ENCODE measurements around the gene ARL3. TPM values are rescaled to one million over a fixed set of nuclear protein-coding genes. Genes with fewer than 3 reads are reported as not detected.

ARL3 gene
- total RNA-seq, 1 donor from 2014 or later = 18.2 TPM

- H3K9me3 ChIP-seq (ENCODE audit: insufficient read depth, low read depth, low read length) = no peaks in the 10 kb centered on the region
- FAIRE-seq (no peak), DNase-seq (ENCODE audit: low read depth) (no peak)
Observed at GRCh38 chr10:102646610-102647442, 67.4 kb downstream of the ARL3 start.

GRCh38 chr10:102645741-102646609 lies 68.2 kb downstream of the ARL3 start:
- H3K27me3 Mint-ChIP-seq (ENCODE audit: low read depth, unreplicated experiment) = no peaks in the 10 kb centered on the region
- H3K4me1 Mint-ChIP-seq (ENCODE audit: low read depth, unreplicated experiment) = peaks cover 31% of the 10 kb centered on the region
- H3K9me3 Mint-ChIP-seq (ENCODE audit: unreplicated experiment) = no peaks in the 10 kb centered on the region
- no peaks in the 10 kb centered on the region for H3K36me3 ChIP-seq (ENCODE audit: insufficient read depth, low read length)
- FAIRE-seq (peak; percentile 13), DNase-seq (ENCODE audit: low read depth) (peak; percentile 94)
- H3K27ac Mint-ChIP-seq (ENCODE audit: unreplicated experiment) = peak overlapping the region; percentile 95
- H3K4me3 ChIP-seq (ENCODE audit: insufficient read depth, low read depth, low read length) = peak overlapping the region; percentile 86
- H3K27ac ChIP-seq (ENCODE audit: low read depth, low read length) = peak overlapping the region; percentile 93
- H3K79me2 ChIP-seq (ENCODE audit: insufficient read depth, low read length) = peaks cover 71% of the 10 kb centered on the region
- peak overlapping the region; percentile 93 for H3K4me2 ChIP-seq (ENCODE audit: low read length)
- no peaks in the 10 kb centered on the region for H3K9me3 ChIP-seq (ENCODE audit: insufficient read depth, low read depth, low read length)
- H2AFZ ChIP-seq (ENCODE audit: low read depth, low read length) = peak overlapping the region; percentile 19
- H3K9ac ChIP-seq (ENCODE audit: low read length) = peak overlapping the region; percentile 90
- peaks cover 4% of the 10 kb centered on the region for H3K36me3 Mint-ChIP-seq (ENCODE audit: low read depth, unreplicated experiment)
- H3K4me1 ChIP-seq (ENCODE audit: insufficient read depth, low read length) = peaks cover 45% of the 10 kb centered on the region
- TF ChIP-seq, protein P1, sequence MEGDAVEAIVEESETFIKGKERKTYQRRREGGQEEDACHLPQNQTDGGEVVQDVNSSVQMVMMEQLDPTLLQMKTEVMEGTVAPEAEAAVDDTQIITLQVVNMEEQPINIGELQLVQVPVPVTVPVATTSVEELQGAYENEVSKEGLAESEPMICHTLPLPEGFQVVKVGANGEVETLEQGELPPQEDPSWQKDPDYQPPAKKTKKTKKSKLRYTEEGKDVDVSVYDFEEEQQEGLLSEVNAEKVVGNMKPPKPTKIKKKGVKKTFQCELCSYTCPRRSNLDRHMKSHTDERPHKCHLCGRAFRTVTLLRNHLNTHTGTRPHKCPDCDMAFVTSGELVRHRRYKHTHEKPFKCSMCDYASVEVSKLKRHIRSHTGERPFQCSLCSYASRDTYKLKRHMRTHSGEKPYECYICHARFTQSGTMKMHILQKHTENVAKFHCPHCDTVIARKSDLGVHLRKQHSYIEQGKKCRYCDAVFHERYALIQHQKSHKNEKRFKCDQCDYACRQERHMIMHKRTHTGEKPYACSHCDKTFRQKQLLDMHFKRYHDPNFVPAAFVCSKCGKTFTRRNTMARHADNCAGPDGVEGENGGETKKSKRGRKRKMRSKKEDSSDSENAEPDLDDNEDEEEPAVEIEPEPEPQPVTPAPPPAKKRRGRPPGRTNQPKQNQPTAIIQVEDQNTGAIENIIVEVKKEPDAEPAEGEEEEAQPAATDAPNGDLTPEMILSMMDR (IDR thresholded peaks at IDR 0.05; ENCODE audit: insufficient read depth, low read depth, low read length) = no peak
- no peak for TF ChIP-seq EZH2 (IDR thresholded peaks at IDR 0.05; ENCODE audit: insufficient read depth, low read length)
- H4K20me1 ChIP-seq (ENCODE audit: insufficient read depth, low read length) = peaks cover 66% of the 10 kb centered on the region
- H3K27me3 ChIP-seq (ENCODE audit: insufficient read depth, low read length) = no peaks in the 10 kb centered on the region
- H3K4me3 Mint-ChIP-seq (ENCODE audit: unreplicated experiment) = peak overlapping the region; percentile 92

More at GRCh38 chr10:102646610-102647442, 67.4 kb downstream of the ARL3 start:
- Mint-ChIP-seq H3K27ac (ENCODE audit: unreplicated experiment) (peak overlapping the region; percentile 95), H3K9me3 (ENCODE audit: unreplicated experiment) (no peaks in the 10 kb centered on the region), H3K4me3 (ENCODE audit: unreplicated experiment) (peak overlapping the region; percentile 92), H3K4me1 (ENCODE audit: low read depth, unreplicated experiment) (peaks cover 27% of the 10 kb centered on the region), H3K36me3 (ENCODE audit: low read depth, unreplicated experiment) (peaks cover 4% of the 10 kb centered on the region), H3K27me3 (ENCODE audit: low read depth, unreplicated experiment) (no peaks in the 10 kb centered on the region)
- peaks cover 79% of the 10 kb centered on the region for H3K79me2 ChIP-seq (ENCODE audit: insufficient read depth, low read length)
- TF ChIP-seq, protein P1 (IDR thresholded peaks at IDR 0.05; ENCODE audit: insufficient read depth, low read depth, low read length) = no peak
- TF ChIP-seq EZH2 (IDR thresholded peaks at IDR 0.05; ENCODE audit: insufficient read depth, low read length) = no peak
- H4K20me1 ChIP-seq (ENCODE audit: insufficient read depth, low read length) = peaks cover 74% of the 10 kb centered on the region
- no peak overlapping the region for H2AFZ ChIP-seq (ENCODE audit: low read depth, low read length)
- H3K27me3 ChIP-seq (ENCODE audit: insufficient read depth, low read length) = no peaks in the 10 kb centered on the region
- H3K36me3 ChIP-seq (ENCODE audit: insufficient read depth, low read length) = no peaks in the 10 kb centered on the region
- peak overlapping the region; percentile 86 for H3K4me3 ChIP-seq (ENCODE audit: insufficient read depth, low read depth, low read length)
- H3K9ac ChIP-seq (ENCODE audit: low read length) = peak overlapping the region; percentile 90
- peak overlapping the region; percentile 93 for H3K27ac ChIP-seq (ENCODE audit: low read depth, low read length)
- H3K4me2 ChIP-seq (ENCODE audit: low read length) = peak overlapping the region; percentile 93
- peaks cover 40% of the 10 kb centered on the region for H3K4me1 ChIP-seq (ENCODE audit: insufficient read depth, low read length)

Measured in astrocyte (in vitro differentiated cells and primary cell).